ENCODE measurements around the gene STEAP2.

- TF ChIP-seq, protein P1, sequence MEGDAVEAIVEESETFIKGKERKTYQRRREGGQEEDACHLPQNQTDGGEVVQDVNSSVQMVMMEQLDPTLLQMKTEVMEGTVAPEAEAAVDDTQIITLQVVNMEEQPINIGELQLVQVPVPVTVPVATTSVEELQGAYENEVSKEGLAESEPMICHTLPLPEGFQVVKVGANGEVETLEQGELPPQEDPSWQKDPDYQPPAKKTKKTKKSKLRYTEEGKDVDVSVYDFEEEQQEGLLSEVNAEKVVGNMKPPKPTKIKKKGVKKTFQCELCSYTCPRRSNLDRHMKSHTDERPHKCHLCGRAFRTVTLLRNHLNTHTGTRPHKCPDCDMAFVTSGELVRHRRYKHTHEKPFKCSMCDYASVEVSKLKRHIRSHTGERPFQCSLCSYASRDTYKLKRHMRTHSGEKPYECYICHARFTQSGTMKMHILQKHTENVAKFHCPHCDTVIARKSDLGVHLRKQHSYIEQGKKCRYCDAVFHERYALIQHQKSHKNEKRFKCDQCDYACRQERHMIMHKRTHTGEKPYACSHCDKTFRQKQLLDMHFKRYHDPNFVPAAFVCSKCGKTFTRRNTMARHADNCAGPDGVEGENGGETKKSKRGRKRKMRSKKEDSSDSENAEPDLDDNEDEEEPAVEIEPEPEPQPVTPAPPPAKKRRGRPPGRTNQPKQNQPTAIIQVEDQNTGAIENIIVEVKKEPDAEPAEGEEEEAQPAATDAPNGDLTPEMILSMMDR (IDR thresholded peaks at IDR 0.05; ENCODE audit: low read depth, low read length, poor library complexity, severe bottlenecking), result no peak
- no peak for TF ChIP-seq EZH2phosphoT487 (IDR thresholded peaks at IDR 0.05; ENCODE audit: borderline replicate concordance, low read length)
Measured at GRCh38 chr7:90178166-90178565, 33.4 kb upstream of the STEAP2 start.
